ENCODE data around the gene AFF3.

The AFF3 gene

GRCh38 chr2:100071335-100072043 lies 70.9 kb downstream of the AFF3 start:
- no peak for DNase-seq (ENCODE audit: low spot score)

DNA sequence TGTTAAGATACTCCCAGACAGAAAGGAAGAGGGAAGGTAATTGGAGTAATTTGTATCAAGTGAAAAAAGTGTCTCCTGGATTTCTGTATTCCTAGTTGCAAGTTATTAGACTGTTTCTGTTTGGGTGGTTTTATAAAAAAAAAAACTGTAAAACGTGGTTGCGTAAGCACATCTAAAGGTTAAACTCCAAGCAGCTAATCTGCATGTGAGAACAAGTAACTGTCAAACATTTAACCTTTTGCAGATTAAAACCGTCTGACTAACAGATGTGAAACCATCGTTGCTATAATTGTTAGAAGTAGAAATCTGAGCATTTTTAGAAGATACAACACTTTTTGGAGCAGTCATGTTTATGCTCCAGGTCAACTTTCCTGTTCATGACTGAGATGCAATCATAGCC lies 72.3 kb downstream of the AFF3 start:
- no peak for DNase-seq (ENCODE audit: low spot score)

- no peak for DNase-seq (ENCODE audit: low spot score)
Measured at GRCh38 chr2:100068395-100068794, 74.0 kb downstream of the AFF3 start.

DNA sequence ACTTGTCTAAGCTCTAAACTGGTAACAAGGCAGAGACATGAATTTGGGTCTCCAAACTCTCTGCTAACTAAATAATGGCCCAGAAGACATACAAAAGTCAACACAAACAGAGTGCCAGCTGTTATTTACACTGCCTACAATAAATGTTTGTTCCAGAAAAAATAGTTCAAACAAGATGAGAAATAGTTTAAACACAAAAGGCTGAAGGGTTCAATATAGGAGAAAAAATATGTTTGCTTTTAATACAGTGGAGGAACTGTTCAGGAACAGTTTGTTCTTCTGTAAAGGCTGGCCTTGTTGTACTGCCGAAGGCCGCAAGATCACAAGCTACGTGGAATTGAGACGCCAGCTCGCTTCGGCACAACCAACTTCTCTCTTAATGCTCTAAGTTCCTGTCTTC lies 74.6 kb downstream of the AFF3 start:
- DNase-seq (ENCODE audit: low spot score): no peak

GRCh38 chr2:100066856-100067255 lies 75.5 kb downstream of the AFF3 start:
- no peak for DNase-seq (ENCODE audit: low spot score)

GRCh38 chr2:100066246-100066645 lies 76.1 kb downstream of the AFF3 start:
- no peak for DNase-seq (ENCODE audit: low spot score)

GRCh38 chr2:100064592-100065428 lies 77.6 kb downstream of the AFF3 start:
- DNase-seq (ENCODE audit: low spot score): no peak

DNA sequence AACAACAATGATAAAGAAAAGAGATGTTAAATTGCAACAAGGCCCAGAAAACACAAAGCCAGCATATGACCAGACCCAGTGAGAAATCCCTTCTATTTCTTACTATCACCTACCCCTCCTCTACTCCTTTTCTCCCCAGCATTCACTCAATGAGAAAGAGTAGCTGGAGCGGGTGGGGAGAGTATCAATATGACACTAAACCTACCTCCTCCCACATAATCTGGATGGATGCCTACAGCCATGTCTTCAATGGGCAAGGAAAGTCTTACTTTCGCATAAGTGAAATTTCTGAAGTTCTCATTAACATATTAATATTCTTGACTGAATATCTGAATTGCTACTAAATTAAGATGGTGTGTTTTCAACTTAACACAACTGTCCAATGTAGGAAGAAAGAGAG lies 78.2 kb downstream of the AFF3 start:
- no peak for DNase-seq (ENCODE audit: low spot score)

GRCh38 chr2:100063459-100063953 lies 78.9 kb downstream of the AFF3 start:
- DNase-seq (ENCODE audit: low spot score): no peak

GRCh38 chr2:100062336-100062735 lies 80.1 kb downstream of the AFF3 start:
- DNase-seq (ENCODE audit: low spot score): no peak

- DNase-seq (ENCODE audit: low spot score): no peak
Measured at GRCh38 chr2:100060875-100061274, 81.5 kb downstream of the AFF3 start.

DNA sequence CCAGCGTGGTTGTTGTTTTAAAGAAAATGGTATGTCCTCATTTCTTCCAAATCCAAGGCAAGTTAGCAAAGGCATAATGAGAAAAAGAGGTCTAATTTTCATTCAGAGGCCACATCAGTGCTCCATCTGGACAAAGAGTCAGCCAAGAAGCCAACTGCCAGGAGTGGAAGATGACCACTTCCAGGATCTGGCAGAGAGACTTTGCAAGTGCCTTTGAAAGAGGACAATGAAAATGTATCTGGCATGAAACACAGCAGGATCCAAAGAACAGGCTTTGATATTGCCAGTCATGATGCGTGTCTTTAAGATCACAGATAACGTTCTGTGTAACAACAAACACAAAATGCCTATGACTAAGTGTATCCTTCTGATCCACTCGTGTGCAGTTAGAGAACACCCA lies 82.8 kb downstream of the AFF3 start:
- no peak for DNase-seq (ENCODE audit: low spot score)

DNA sequence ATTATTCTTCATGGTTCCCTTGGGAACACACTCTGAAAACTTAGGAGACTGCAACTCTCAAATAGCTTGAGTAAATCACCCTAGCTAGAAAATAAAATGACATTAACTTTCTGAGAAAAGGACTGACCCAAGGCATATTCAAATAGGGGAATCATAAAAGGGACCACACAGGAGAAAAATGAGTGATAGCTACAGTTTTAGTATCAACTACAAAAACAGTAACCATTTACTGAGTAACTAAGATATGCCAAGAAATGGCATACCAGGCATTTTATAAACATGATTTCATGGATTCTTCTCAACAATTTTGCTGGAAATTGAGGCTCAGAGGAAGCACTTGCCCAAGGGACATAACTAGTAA lies 84.5 kb downstream of the AFF3 start:
- DNase-seq (ENCODE audit: low spot score): no peak

GRCh38 chr2:100054426-100054825 lies 88.0 kb downstream of the AFF3 start:
- no peak for DNase-seq (ENCODE audit: low spot score)

GRCh38 chr2:100053087-100053885 lies 89.1 kb downstream of the AFF3 start:
- no peak for DNase-seq (ENCODE audit: low spot score)

GRCh38 chr2:100052650-100053049 lies 89.7 kb downstream of the AFF3 start:
- no peak for DNase-seq (ENCODE audit: low spot score)

- DNase-seq (ENCODE audit: low spot score): no peak
Measured at GRCh38 chr2:100051253-100051652, 91.1 kb downstream of the AFF3 start.

DNA sequence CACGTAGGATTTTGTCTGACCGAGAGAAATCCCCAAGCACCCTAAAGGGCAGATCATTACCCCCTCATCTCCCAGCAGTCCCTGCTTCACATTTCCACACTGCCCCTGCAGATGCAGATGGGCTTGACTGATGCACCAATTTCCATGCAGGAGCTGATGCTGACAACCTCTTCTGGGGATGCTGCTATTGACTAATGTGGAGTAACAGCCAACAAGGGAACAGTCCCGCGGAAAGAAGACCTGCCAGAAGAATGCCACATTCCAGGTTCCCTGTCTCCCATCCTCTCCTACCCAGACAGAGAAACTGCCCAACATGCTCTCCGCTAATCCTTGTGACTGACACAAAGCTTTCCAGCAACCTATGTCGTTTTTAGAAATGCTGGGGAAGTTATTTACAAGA lies 91.7 kb downstream of the AFF3 start:
- DNase-seq (ENCODE audit: low spot score): no peak

GRCh38 chr2:100046961-100047947 lies 95.1 kb downstream of the AFF3 start:
- no peak for DNase-seq (ENCODE audit: low spot score)

DNA sequence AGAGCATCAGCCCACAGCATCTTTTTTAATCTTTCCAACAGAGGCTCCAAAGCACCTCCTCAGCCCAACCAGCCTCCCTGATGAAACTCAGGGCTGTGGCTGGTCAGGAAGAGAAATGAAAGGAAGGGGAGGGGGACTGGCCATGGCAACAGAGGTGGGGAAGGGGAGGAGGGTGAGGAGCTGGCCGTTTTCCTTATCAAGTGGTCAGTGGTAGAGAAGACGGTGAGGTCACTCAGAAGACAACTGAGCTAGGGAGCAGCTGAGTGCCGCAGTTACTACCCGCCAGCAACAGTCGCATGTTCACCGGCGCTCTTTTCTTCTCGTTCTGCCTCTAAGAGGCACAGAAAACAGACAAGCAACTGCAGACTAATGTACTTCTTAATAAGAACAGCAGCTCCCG lies 97.4 kb downstream of the AFF3 start:
- DNase-seq (ENCODE audit: low spot score): no peak

GRCh38 chr2:100043891-100044255 lies 98.5 kb downstream of the AFF3 start:
- DNase-seq (ENCODE audit: low spot score): no peak

Measured in AG08396 (cell line).